HG03439 (cell line): ENCODE data around the gene C3.
A peak's percentile ranks its signal among the peaks of the same experiment; 100 is the strongest.
"Not testable (repeated sequence)": the region's sequence is repeated elsewhere in the genome, so short reads cannot be mapped to it uniquely, and the experiment has no call there.

Experiments
- ATAC-seq: cut with Tn5 transposase; IDR thresholded peaks from one replicate; pipeline ENCODE4 v1.9.1; 2021; ENCODE audit warnings: mild to moderate bottlenecking, moderate library complexity; ENCODE audit not compliant: unreplicated experiment

Gene C3

GRCh38 chr19:6720369-6721137, at the start of gene C3:
Gene C3, minus strand, starts transcription at chr19:6720650. Its CDS starts 61 bp downstream, at chr19:6720589.
- no peak for ATAC-seq

- ATAC-seq: no peak
Measured at GRCh38 chr19:6769006-6769619, 48.7 kb upstream of the C3 start.

DNA sequence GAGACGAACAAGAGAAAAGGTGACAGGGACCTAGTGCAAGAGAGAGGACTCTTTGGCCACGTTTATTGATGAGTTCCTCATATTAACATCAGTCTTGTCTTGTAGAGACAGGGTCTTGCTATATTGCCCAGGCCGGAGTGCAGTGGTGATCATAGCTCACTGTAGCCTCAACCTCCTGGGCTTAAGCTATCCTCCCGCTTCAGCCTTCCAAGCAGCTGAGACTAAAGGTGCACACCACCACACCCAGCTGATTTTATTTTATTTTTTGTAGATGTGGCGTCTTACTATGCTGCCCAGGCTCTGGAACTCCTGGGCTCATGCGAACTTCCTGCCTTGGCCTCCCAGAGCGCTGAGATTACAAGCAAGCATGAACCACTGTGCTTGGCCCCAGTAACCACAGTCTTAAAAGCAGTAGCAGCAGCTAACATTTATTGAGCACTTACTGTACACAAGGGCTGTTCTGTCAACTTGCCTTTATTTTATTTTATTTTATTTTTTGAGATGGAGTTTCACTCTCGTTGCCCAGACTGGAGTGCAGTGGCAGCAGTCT, 47.9 kb upstream of the C3 start:
- ATAC-seq: no peak

- peak; percentile 57 for ATAC-seq
Measured at GRCh38 chr19:6767357-6768235, 47.1 kb upstream of the C3 start, which contains the start of gene SH2D3A. Gene SH2D3A, minus strand, starts transcription at chr19:6767435. Its CDS starts 3,687 bp downstream, at chr19:6763748.

DNA sequence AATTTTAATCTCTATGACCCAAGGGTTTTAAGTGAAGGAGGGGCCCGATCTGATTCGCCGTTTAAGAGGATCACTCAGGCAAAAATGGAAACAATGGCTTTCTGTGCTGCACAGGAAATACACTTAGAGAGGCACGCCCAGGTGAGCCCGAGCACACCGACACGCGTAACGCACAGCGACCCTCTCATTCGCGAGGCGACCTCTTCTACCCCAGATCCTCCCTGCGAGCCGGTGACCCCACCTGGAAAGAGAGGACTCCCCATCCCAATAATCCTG, 46.6 kb upstream of the C3 start:
- ATAC-seq: peak; percentile 5

DNA sequence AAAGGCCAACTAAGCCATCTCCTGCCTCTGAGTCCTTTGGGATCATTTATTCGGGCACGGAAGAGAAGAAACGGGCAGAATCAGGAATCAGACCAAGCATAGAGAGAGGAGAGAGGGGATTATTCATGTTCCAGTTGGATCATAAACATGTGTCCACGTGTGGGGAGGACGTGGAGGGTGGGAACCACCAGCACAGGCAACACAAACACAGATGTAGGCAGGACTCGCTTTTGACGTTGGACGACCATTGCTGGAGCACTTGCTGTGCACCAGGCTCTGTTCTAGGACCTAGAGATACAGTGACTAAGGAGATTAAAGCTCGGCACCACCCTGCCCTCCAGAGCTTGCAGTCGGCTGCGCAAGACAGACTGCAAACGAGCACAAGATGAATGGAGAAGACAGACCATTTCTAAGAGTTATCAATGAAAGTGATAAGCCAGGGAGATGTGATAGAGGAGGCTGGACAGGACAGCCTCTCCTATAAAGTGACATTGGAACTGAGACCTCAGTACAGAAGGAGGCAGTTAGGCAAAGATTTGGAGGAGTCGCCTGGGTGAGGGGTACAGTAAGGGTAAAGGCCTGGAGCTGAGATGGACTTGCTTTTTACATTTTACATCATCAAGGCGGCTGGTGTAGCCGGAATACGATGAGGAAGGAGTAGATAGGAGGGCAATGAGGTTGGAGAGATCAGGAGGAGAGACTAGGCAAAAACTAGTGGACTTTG, 46.1 kb upstream of the C3 start:
- no peak for ATAC-seq

DNA sequence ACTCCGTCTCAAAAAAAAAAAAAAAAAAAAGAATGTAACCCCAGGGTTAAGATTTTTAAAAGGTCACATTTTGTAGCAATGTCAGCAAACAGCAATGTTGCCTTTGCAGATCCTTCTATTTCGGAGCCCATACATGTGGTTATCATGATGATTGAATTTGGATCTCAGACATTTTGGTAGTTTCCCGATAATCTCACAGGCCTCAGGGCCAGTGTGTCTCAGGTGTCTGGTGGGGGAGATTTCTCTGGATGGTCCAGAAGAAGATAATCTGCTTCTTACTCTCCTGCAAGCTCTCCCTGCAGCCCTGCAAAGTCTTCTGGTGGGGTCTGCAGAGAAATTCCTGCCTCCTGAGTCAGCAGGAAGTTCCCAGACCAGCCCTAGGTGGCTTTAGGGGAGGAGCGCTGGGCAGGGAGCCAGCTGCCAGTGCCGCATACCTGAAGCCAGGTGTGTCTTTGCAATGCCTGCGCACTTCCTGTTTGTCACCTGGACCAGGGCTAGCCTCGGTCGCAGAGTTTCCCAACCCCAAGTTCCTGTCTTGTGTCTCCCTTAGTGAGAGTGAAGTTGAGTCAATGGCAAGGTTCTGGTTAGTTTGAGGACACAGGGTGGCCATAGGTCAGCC, 45.4 kb upstream of the C3 start:
- ATAC-seq: no peak

- not testable (repeated sequence) for ATAC-seq
Measured at GRCh38 chr19:6762253-6762797, 41.9 kb upstream of the C3 start.

DNA sequence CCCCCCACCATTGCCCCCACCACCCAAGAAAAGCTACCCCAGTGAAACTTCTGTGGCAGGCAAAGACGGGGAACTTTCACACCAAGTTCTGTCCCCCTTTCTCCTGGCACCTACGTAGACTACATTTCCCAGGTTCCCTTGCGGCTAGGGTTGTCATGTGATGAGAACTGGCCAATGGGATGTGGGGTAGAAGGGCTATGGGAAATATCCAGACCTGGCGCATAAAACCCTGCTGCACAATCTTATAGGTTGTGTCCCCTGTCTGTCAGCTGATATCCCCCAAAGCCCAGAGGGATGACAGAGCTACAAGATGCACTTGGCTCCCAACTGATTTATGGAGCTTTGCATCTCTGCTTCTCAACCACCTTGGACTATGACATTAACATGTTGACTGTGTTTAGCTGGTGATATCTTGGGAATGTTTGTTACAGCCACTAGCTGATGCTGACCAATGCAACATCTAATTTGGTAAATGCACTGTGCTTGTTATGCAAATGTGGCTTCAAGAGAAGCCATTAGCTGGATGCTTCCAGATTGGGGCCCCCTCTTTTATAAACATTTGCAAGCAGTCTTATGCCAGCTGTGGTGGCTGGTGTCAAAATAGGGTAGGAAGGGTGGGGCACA, 40.7 kb upstream of the C3 start:
- ATAC-seq: no peak

DNA sequence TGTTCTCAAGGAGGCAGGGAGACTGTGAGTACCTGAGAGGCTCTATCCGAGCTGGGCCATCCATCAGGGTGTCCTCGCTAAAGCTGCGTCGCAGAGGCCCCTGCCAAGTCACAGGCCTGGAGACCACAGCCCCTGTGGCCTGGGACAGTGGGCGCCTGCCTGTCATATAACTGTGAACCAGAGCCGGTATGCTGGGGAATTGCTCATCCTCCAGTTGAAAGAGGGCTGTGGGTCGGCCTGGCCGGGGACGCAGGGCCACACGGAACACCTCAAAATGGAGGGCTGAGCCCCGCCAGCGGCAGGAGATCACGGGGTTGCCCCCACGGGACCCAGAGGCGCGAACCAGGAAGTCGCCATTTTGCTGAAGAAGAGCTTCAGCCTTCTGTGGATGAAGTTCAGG, 40.2 kb upstream of the C3 start:
- ATAC-seq: no peak

GRCh38 chr19:6754653-6755463, 34.4 kb upstream of the C3 start:
- ATAC-seq: no peak

DNA sequence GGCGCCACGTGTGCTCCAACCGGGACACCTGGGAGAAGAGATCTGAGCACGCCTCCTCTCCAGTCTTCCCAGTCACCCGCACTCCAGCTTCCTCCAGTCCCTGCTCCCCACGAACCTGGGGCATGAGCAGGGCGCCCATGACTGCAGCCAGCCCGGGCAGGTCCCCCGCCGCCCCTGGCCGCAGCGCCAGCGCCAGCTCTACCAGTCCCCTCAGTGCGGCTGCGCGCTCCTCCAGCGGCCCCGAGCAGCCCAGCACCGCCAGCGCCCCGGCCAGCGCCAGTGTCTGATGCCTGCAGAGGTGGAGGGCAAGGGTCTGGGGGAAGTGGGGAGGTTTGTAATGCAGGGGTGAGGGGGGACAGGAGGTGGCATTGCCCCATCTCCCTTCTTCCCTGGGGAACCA, 33.7 kb upstream of the C3 start:
- no peak for ATAC-seq

GRCh38 chr19:6753178-6754031, 33.0 kb upstream of the C3 start:
- ATAC-seq: peak; percentile 78

GRCh38 chr19:6752256-6753177, 32.1 kb upstream of the C3 start:
- ATAC-seq: no peak

DNA sequence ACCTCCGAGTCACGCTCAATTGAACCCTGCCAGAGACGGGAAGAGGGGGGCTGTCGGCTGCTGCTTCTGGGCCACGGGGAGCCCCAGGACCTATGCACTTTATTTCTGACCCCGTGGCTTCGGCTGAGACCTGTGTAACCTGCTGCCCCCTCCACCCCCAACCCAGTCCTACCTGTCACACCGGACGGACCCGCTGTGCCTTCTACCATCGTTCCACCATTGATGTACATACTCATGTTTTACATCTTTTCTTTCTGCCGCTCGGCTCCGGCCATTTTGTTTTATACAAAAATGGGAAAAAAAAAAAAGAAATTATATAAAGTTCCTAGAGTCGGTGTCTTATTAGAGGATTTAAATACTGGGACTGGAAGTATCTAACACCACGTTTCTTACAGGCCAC, 30.7 kb upstream of the C3 start:
- ATAC-seq: no peak

DNA sequence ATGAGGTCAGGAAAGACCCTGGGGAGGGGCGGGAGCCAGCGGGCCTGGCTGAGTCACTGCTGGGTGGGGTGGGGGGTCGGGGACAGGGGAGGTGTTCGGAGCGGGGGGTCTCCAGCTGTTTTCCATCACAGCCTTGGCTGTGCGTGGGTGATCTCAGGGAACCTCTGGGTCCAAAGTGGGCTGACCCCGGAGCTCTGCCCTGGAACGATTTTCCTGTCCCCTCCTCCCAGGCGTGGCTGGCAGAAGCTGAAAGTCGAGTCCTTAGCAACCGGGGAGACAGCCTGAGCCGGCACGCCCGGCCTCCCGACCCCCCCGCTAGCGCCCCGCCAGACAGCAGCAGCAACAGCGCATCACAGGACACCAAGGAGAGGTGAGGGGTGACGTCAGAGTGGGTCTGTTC, 29.6 kb upstream of the C3 start:
- no peak for ATAC-seq

- not testable (repeated sequence) for ATAC-seq
Measured at GRCh38 chr19:6748543-6748942, 28.1 kb upstream of the C3 start.
